ENCODE measurements around the gene CACNA2D3.

The CACNA2D3 gene

DNA sequence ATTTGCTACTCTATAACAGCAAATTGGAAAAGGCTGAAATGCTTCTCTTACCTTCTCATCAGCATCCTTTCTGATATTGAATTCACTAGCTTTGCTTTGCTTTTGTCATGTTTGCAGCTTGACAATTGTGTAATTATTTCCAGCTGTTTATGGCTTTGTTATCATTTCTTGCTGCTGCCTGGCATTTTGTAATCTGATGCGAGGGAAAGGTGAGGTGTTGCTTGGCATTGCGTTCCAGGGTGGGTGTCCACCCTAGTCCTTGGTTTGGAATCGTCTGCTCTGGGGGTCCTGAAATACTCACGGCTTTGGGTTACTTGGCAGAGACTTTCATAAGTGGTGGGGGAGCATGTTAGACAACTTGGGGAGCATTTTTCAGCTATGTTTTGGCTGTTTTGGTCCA, 2.9 kb downstream of the CACNA2D3 start:
- DNase-seq (ENCODE audit: insufficient read length, low spot score) (no peak), FAIRE-seq (no peak)
- TF ChIP-seq POU2F2 (IDR thresholded peaks at IDR 0.05; ENCODE audit: low read depth, low read length): no peak
- no peak for TF ChIP-seq POLR2AphosphoS5 (IDR thresholded peaks at IDR 0.05; ENCODE audit: low read depth, low read length)
- no peak for TF ChIP-seq TAF1 (IDR thresholded peaks at IDR 0.05; ENCODE audit: low read depth, low read length)
- TF ChIP-seq PAX5 (IDR thresholded peaks at IDR 0.05; ENCODE audit: insufficient read depth, low read length, severe bottlenecking): no peak
- TF ChIP-seq POLR2A (IDR thresholded peaks at IDR 0.05; ENCODE audit: low read depth, low read length): no peak
- no peak for TF ChIP-seq SPI1 (IDR thresholded peaks at IDR 0.05; ENCODE audit: low read depth, low read length)

DNA sequence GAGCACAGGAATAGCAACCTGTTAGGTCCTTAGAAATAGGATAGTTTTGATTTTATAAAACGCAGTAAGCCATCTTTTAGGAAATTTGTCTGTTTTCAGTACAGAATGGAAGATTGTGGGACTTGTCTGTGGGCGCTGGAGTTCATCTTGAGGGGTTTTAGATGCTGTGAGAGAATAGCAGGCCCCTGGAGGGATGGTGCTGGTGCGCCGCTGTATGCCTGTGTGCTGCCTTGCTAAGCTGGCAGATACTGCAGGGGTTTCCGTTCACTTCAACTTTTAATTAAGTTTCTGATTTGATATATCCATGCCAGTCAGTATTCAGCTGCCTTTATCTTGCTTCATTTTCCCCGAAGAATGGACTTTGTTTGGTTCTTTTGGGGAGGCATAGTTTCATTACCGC, 4.2 kb downstream of the CACNA2D3 start:
- FAIRE-seq (no peak), DNase-seq (ENCODE audit: insufficient read length, low spot score) (no peak)
- TF ChIP-seq POU2F2 (IDR thresholded peaks at IDR 0.05; ENCODE audit: low read depth, low read length): no peak
- no peak for TF ChIP-seq POLR2A (IDR thresholded peaks at IDR 0.05; ENCODE audit: low read depth, low read length)
- TF ChIP-seq SPI1 (IDR thresholded peaks at IDR 0.05; ENCODE audit: low read depth, low read length): no peak
- no peak for TF ChIP-seq PAX5 (IDR thresholded peaks at IDR 0.05; ENCODE audit: insufficient read depth, low read length, severe bottlenecking)
- TF ChIP-seq TAF1 (IDR thresholded peaks at IDR 0.05; ENCODE audit: low read depth, low read length): no peak
- TF ChIP-seq POLR2AphosphoS5 (IDR thresholded peaks at IDR 0.05; ENCODE audit: low read depth, low read length): no peak

DNA sequence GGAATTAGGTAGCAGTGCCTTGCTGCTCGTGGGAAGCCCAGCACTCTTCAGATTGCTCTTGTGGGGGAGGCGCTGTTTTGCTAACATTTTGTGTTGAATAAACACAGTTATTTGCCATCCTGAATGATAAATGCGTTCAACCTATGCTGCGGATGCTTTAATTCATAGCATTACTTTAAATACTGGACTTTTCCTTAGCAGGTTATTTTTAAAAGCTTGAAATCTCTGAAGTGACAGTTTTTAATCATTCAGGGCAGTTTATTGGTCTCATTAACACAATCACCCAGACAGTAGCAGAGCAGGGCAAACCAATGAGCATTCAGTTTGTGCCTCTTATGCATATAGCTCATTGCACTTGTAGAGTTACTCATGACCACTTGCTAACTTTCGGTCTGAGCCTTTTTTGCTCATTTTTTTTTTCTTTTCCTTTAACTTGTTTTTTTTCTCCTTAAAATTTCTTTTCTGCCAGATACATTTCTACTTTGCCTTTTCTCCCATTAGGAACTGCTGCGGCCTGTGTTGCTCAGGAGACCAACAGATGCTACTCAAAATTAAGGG, 5.2 kb downstream of the CACNA2D3 start:
- DNase-seq (ENCODE audit: insufficient read length, low spot score): no peak
- FAIRE-seq: no peak
- TF ChIP-seq POLR2A (IDR thresholded peaks at IDR 0.05; ENCODE audit: low read depth, low read length): no peak
- TF ChIP-seq POLR2AphosphoS5 (IDR thresholded peaks at IDR 0.05; ENCODE audit: low read depth, low read length): no peak
- TF ChIP-seq POU2F2 (IDR thresholded peaks at IDR 0.05; ENCODE audit: low read depth, low read length): no peak
- TF ChIP-seq TAF1 (IDR thresholded peaks at IDR 0.05; ENCODE audit: low read depth, low read length): no peak
- no peak for TF ChIP-seq PAX5 (IDR thresholded peaks at IDR 0.05; ENCODE audit: insufficient read depth, low read length, severe bottlenecking)
- TF ChIP-seq SPI1 (IDR thresholded peaks at IDR 0.05; ENCODE audit: low read depth, low read length): no peak

DNA sequence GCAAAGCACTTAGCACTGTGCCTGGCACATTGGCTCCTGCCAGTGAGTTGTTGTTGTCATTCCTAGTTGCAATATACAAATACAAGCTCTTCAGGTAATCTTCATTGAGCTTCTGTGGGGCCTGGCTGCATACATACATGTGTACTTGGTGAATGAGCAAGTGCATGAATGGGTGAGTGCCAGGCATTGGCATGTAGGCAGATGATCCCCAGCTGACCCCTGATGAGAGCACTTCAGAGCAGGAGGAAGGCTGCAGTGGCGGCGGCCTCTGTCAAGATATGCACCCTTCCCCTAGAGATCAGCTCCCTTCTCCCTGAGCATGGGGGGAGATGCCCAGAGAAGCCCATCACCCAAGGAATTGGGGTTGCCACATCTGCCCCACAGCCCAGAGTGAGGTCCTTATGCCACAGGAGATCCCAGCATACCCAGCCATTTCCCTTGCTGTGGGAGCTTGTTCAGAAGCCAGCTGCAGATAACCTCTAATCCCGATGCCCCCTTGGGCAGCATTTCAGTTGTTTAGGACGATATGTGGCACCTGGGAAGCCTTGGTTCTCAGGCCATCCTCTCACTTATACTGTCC, 8.8 kb downstream of the CACNA2D3 start:
- DNase-seq (ENCODE audit: insufficient read length, low spot score): no peak
- TF ChIP-seq TAF1 (IDR thresholded peaks at IDR 0.05; ENCODE audit: low read depth, low read length) (no peak), POLR2A (IDR thresholded peaks at IDR 0.05; ENCODE audit: low read depth, low read length) (no peak), PAX5 (IDR thresholded peaks at IDR 0.05; ENCODE audit: insufficient read depth, low read length, severe bottlenecking) (no peak), POU2F2 (IDR thresholded peaks at IDR 0.05; ENCODE audit: low read depth, low read length) (no peak), SPI1 (IDR thresholded peaks at IDR 0.05; ENCODE audit: low read depth, low read length) (no peak), POLR2AphosphoS5 (IDR thresholded peaks at IDR 0.05; ENCODE audit: low read depth, low read length) (no peak)
- no peak for FAIRE-seq

DNA sequence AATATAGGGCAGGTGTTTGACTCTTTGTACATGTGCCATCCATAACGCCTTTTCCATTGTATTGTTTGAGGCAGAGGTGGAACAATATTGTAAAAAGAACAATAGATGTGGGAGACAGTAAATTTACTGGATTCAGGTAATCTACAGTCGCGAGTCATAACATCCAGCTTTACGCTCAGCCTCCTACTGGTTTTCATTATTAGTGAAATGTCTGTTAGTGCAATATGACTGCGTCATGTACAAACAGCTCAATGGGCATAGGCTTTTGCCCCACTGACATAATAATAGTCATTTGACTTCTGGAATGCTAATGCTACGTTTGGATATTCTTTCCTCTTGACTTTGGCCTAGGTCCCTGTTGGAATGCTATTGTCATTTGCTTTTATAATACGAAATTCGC, 9.5 kb downstream of the CACNA2D3 start:
- TF ChIP-seq POLR2A (IDR thresholded peaks at IDR 0.05; ENCODE audit: low read depth, low read length): no peak
- TF ChIP-seq POU2F2 (IDR thresholded peaks at IDR 0.05; ENCODE audit: low read depth, low read length): no peak
- TF ChIP-seq POLR2AphosphoS5 (IDR thresholded peaks at IDR 0.05; ENCODE audit: low read depth, low read length): no peak
- TF ChIP-seq SPI1 (IDR thresholded peaks at IDR 0.05; ENCODE audit: low read depth, low read length): no peak
- no peak for TF ChIP-seq TAF1 (IDR thresholded peaks at IDR 0.05; ENCODE audit: low read depth, low read length)
- no peak for TF ChIP-seq PAX5 (IDR thresholded peaks at IDR 0.05; ENCODE audit: insufficient read depth, low read length, severe bottlenecking)
- no peak for FAIRE-seq

DNA sequence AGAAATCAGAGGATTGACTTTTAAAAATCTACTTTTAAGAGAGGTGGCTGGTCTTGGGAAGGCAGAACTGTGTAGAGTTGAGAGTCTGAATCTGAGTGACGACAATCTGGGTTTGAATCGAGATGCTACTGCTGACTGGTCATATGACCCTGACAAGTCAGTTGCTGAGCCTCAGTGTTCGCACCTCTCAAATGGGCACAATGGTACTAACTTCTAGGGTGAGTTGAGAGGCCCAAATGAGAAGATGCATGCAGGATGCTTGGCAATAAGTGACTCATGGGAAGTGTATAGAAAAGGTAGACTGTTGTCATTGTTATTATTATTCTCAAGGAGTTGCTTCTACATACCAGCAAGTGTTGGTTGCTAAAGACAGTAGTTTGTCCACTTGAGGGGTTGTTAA, 10.3 kb downstream of the CACNA2D3 start:
- TF ChIP-seq POLR2AphosphoS5 (IDR thresholded peaks at IDR 0.05; ENCODE audit: low read depth, low read length) (no peak), PAX5 (IDR thresholded peaks at IDR 0.05; ENCODE audit: insufficient read depth, low read length, severe bottlenecking) (no peak), TAF1 (IDR thresholded peaks at IDR 0.05; ENCODE audit: low read depth, low read length) (no peak), SPI1 (IDR thresholded peaks at IDR 0.05; ENCODE audit: low read depth, low read length) (no peak), POLR2A (IDR thresholded peaks at IDR 0.05; ENCODE audit: low read depth, low read length) (no peak), POU2F2 (IDR thresholded peaks at IDR 0.05; ENCODE audit: low read depth, low read length) (no peak)
- DNase-seq (ENCODE audit: insufficient read length, low spot score) (no peak), FAIRE-seq (no peak)

More for the DNA sequence above, 9.5 kb downstream of the CACNA2D3 start:
- no peak for DNase-seq (ENCODE audit: insufficient read length, low spot score)

DNA sequence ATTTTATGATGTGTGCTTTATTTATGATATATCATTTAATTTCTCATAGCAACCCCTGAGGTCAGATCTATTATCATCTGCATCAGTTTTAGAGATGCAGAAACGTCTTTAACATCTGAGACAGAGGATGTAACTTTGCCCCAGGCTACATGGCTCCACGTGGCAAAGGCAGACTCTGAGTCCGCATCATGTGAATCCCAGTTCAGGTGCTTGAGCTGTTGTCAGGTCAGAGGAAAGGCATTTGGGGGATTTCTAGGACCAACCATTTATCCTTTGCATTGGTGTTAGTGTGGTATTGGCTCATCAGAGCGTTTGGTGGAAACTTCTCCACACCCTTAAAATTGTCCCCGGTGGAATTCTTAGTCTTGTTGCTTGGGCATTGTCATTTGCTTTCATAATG, 10.8 kb downstream of the CACNA2D3 start:
- DNase-seq (ENCODE audit: insufficient read length, low spot score): no peak
- no peak for TF ChIP-seq POU2F2 (IDR thresholded peaks at IDR 0.05; ENCODE audit: low read depth, low read length)
- no peak for TF ChIP-seq PAX5 (IDR thresholded peaks at IDR 0.05; ENCODE audit: insufficient read depth, low read length, severe bottlenecking)
- TF ChIP-seq TAF1 (IDR thresholded peaks at IDR 0.05; ENCODE audit: low read depth, low read length): no peak
- no peak for TF ChIP-seq POLR2A (IDR thresholded peaks at IDR 0.05; ENCODE audit: low read depth, low read length)
- no peak for TF ChIP-seq POLR2AphosphoS5 (IDR thresholded peaks at IDR 0.05; ENCODE audit: low read depth, low read length)
- TF ChIP-seq SPI1 (IDR thresholded peaks at IDR 0.05; ENCODE audit: low read depth, low read length): no peak
- FAIRE-seq: no peak

DNA sequence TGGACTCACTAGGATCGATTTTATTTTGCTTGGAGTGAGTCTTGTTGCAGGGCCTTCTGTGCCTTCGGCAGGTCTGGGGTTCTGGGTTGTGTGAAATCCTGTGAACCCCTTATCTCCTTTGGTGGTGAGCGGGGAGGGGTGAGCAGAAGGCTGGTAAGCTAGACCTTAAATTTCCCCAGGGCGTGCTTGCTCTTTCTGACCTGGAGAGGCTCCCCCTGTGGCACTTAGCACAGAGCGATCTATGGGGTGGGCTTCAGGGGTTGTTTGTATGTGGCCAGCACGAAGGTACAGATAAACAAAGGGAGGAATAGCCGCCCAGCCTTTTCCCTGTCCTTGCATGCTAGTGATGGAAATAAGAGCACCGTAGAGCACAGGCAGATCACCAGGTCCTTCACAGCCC, 11.8 kb downstream of the CACNA2D3 start:
- no peak for DNase-seq (ENCODE audit: insufficient read length, low spot score)
- no peak for FAIRE-seq
- TF ChIP-seq PAX5 (IDR thresholded peaks at IDR 0.05; ENCODE audit: insufficient read depth, low read length, severe bottlenecking): no peak
- no peak for TF ChIP-seq TAF1 (IDR thresholded peaks at IDR 0.05; ENCODE audit: low read depth, low read length)
- TF ChIP-seq POLR2A (IDR thresholded peaks at IDR 0.05; ENCODE audit: low read depth, low read length): no peak
- no peak for TF ChIP-seq POLR2AphosphoS5 (IDR thresholded peaks at IDR 0.05; ENCODE audit: low read depth, low read length)
- TF ChIP-seq SPI1 (IDR thresholded peaks at IDR 0.05; ENCODE audit: low read depth, low read length): no peak
- TF ChIP-seq POU2F2 (IDR thresholded peaks at IDR 0.05; ENCODE audit: low read depth, low read length): no peak

DNA sequence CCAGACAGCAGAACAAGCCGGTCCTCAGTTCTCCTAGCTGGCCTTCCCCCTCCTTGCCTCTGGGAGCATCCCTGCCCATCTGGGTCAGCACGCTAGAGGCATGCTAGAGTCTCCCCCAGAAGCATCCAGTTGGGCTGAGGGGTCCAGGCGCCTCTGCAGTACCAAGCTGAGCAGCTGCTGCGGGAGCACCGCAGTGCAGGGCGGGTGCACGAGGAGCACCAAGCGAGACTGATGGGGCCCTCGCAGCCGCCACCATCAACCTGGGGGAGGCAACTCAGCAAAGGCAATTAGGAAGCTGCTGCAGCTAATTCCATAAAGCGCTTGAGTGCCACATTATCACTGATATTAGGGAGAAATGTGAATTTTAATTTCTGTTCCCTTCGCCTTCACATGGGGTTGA, 12.4 kb downstream of the CACNA2D3 start:
- FAIRE-seq: no peak
- DNase-seq (ENCODE audit: insufficient read length, low spot score): no peak

More for the DNA sequence above, 12.4 kb downstream of the CACNA2D3 start:
- TF ChIP-seq POU2F2 (IDR thresholded peaks at IDR 0.05; ENCODE audit: low read depth, low read length) (no peak), PAX5 (IDR thresholded peaks at IDR 0.05; ENCODE audit: insufficient read depth, low read length, severe bottlenecking) (no peak), TAF1 (IDR thresholded peaks at IDR 0.05; ENCODE audit: low read depth, low read length) (no peak), SPI1 (IDR thresholded peaks at IDR 0.05; ENCODE audit: low read depth, low read length) (no peak), POLR2A (IDR thresholded peaks at IDR 0.05; ENCODE audit: low read depth, low read length) (no peak)

Measured in GM12891 (cell line).